HG02678 (cell line): ENCODE measurements around the gene N4BP2L2.
A peak's percentile ranks its signal among the peaks of the same experiment; 100 is the strongest.

ENCODE experiments used
- ATAC-seq: cut with Tn5 transposase; IDR thresholded peaks from one replicate; pipeline ENCODE4 v1.9.1; 2021; ENCODE audit warnings: mild to moderate bottlenecking, moderate library complexity; ENCODE audit not compliant: unreplicated experiment

N4BP2L2 gene

DNA sequence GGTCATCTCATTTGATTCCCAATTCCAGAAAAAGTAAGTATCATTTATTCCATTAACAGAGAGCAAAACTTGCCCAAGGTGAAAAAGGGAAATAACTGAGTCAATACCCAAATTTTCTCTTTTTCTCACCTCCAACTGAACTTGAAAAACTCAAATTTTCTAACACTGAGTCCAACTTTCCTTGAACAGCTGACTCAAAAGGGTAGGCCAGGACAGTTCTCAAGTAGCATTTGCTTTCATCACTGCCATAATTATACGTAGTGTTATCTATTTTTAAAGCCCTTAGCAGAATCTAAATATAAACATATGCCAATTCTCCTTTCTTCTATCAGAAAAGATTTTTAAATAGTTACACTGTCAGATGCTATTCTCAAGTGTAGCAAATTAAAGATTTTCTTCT, 3.5 kb downstream of the N4BP2L2 start:
- no peak for ATAC-seq

DNA sequence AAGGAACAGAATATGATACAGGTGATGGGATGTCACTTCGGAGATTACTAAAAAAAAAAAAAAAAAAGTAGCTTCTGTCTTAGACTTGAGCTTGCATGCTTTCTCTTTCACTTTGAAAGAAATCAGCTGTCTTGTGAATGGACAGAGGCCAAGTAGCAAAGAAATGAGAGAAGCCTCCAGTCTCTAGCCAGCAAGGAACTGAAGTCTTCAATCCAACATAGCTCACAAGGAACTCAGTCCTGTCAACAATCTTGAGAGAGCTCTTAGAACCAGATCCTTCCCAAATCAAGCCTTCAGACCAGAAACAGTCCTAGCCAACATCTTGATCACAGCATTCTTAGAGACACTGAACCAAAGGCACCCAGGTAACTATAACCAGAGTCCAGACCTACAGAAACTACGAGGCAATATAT, 7.7 kb downstream of the N4BP2L2 start:
- peak; percentile 84 for ATAC-seq

DNA sequence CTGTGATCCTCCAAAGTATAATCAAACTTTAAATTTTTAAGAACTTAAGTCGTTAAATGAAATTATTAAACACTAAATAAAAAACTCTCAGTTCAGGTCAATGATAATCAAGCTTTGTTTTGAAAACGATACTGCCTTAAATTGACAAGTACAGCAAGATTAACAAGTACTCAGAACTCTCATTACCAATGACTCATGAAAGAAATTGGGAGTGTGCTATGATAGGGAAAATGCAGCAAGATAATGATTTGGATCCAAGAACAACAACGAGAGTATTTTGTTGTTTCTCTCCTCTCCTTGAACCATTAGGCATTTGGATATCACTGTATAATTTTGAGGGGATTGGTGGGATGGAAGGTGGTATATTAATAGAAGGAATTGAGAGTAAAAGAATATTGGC, 10.2 kb downstream of the N4BP2L2 start:
- ATAC-seq = no peak

DNA sequence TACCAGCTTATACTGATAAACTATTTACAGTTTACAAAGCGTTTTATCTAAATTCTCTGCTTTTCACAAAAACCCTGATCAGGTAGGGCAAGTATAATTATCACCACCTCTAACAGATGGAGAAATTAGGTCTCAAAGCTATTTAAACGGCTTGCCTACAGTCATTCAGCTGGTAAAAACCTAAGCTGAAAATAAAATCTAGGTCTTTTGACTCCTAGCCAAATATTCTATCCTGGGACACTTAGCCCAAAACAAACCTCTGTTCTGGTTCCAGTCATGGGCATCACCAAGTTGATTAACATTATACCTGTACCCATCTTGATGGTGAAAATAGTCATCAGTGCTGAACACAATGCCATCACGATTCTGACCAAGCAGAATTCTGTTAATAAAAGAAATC, 11.4 kb downstream of the N4BP2L2 start:
- ATAC-seq = no peak

DNA sequence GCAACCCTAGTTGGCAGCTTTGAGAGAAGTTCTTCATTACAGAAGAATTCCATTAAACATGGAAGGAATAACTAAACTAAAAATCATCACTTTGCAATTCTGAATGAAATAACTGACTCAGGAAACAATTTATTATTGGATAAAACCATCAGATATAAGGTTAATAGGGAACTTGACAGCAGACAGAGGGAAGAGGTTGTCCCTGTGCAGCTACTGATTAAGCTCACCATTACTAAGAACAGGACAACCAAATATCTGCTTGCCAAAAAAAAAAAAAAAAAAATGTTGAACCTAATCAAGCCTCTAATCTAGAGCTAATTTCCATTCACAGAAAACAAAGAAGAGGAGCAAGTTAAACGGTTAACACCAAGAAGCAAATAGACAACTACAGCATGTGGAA, 12.8 kb downstream of the N4BP2L2 start:
- no peak for ATAC-seq

DNA sequence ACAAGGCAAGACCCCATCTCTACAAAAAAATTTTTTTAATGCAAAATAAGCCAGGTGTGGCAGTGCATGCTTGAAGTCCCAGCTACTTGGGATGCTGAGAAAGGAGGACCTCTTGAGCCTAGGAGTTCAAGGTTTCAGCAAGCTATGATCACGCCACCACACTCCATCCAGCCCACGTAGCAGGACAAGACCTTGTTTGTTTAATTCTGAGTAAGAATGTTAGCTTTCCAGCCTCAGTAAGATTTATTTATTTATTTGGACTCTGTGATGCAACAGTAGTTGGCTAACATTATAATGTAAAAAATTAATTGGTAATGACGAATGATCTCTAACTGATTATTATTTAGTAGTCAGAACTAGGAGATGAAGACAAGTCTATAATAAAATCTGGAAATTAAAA, 23.3 kb downstream of the N4BP2L2 start:
- ATAC-seq = no peak

DNA sequence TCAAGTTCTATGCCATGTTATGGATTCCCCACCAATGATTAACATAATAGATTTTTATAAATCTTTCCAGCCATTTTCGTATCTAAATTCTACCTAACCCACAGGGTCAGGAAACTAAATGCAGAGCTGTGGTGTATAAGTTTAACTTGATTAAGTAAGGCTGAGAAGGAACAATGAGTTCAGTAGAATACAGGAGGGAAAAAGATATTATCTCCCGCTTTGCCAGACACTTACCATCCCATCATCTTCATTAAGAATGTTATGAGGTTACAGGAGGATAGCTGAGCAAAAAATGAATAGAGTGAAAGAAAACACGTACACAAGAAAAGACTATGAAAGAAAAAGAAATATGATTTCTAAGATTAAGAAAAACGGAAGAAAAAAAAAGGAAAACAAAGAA, 27.1 kb downstream of the N4BP2L2 start:
- no peak for ATAC-seq

DNA sequence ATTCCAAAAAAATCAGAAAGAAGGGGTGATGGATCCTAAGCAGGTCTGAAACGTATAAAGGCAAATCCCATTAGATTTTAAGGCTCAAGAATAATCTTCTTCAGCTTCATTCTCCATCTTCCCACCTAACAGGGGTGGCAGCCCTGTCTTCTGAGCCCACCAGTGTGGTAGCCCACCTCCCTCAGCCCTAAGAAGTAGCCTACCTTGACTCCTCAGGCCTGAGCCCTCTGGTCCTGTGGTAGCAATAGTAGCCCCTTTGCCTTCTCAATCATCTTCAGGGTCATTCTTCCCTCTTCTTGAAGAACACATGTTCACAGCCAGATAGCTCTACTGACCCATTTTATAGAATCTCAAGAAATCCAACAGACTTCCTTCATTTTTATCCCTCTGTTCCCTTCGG, 33.7 kb downstream of the N4BP2L2 start:
- ATAC-seq = no peak

DNA sequence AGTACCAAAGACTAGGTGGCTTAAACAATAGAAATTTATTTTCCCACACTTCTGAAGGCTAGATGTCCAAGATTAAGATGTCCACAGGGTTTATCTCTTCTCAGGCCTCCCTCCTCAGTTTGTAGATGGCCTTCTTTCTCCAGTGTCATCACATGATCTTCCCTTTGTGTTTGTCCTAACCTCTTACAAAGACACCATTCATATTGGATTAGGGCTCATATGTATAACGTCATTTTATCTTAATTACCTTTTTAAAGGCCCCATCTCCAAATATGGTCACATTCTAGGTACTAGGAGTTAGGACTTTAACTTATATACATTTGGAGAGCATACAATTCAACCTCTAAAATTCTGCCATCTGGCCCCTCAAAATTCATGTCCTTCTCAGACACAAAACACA, 34.3 kb downstream of the N4BP2L2 start:
- ATAC-seq = no peak

DNA sequence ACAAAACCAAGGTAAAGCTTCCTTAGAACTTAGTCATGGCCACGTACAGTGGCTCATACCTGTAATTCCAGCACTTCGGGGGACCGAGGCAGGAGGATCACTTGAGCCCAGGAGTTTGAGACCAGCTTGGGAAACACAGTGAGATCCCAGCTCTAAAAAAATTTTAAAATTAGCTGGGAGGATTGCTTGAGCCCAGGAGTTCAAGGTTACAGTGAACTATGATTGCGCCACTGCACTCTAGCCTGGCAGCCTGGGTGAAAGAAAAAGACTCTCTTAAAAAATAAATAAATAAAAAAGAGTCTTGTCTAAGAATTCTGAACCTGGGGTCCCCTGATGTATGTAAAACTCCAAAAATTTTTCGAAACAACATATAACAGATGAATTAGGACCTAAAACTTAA, 34.9 kb downstream of the N4BP2L2 start:
- ATAC-seq = no peak

DNA sequence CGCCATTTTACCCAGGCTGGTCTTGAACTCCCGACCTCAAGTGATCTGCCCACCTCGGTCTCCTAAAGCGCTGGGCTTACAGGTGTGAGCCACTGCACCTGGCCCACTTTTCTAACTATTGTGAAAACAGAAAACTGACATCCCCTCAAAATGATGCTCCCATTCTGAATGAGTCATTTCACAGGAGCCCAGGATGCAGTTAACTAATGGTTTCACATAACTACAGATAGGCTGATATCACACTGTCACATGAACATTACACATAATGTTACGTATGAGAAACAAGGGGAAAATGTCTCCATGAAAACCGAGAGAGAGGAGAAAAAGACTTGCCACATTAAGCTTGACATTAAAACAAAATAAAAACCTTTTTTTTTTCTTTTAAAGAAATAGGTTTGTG, 37.5 kb downstream of the N4BP2L2 start:
- ATAC-seq = no peak

DNA sequence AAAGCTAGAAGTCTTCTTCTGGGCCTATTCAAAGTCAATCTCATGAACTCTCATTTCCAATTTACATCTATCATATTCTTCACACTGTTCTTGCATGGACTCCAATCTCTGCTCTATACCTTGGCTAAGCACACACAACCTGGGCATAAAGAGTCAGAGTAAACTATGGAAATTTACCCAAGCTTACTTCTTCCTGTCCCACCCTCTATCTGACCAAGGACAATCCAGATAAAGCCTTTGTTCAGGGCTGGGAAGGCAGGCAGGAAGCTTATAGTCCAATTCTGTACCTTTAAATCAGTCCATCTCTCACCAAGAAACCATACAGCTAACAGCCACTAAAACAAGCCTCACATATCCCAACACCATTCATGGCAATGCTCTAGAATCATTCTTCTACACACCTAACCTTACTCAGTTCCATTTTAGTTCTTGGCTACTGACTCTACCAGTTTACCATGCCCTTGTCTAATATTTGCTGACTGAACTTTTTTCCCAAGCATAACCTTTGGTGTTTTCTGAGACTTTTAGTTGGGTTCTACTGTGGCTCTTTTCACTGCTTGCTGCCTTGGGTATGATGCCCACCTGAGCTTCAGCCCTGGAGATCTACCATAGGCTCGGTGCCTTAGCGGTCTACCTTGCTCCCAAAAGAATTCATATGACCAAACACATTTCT, 38.9 kb downstream of the N4BP2L2 start:
- no peak for ATAC-seq

DNA sequence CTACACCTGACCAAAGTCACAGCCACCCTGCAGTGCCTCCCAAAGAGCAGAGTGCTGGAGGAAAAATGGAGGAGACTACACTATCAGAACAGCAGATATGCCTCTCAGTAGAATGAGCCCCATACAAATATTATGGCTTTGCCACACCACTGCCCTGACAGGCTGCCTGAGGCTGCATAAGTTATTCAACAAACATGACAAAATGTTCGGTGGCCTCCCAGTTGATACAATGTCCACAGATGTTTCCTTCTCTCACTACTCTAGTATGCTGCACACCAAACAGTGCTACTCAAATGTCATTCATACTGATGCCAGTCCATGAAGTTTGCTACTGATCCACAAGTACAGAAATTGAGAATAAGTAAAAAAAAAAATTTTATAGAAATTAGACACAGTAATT, 41.0 kb downstream of the N4BP2L2 start:
- ATAC-seq = no peak

DNA sequence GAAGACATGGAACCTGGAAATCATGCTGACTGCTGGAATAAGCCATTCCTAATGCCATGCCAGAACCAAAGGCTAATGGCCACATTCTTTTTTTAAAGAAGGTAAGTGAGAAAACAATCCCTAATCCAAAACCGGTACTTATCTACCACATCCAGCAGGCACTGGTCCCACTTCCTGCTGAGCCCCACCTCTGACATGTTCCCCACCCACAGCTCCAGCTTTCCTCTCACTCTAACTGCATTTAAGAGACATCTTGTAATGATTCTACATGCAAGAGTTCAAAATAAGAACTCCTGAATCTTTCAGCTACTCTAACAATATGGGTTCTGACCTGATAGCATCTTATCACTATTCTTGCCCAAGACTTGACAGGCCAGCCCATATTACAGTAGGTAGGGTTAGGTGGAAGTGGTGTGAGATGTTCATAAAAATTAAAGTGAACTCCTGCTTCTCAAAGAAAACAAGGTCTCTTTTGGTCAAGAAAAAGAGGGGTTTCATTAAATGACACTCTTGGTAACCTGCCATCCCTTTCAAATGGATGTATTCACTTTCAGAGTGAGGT, 41.9 kb downstream of the N4BP2L2 start:
- no peak for ATAC-seq

DNA sequence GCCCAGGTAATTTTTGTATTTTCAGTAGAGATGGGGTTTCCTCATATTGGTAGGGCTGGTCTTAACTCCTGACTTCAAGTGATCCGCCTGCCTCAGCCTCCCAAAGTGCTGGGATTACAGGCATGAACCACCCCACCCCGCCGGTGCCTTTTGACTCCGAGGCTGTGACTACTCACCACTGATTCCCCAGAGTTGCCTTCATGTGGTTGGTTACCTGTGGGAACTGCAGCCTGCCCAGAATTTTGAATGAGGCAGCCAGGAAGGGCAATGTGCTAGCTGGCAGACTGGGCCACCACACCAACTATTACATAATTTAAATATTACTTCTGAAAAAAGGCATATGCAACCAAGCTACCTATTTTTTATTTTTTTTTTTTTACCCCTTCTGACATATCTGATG, 42.8 kb downstream of the N4BP2L2 start:
- ATAC-seq = no peak

DNA sequence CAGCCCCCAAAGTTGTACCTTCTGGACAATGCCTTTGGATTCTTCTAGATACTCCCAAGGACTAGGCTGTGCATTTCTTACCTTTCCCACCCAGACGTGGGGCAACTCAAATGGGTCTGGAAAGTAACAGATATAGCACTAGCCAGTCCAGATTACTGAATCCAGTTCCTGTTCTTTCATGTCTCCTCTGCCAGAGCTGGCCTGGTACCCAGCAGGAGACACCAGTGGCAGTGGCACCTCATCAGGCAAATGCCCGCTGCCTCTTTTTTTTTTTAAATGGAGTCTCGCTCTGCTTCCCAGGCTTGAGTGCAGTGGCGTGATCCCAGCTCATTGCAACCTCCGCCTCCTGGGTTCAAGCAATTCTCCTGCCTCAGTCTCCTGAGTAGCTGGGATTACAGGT, 43.2 kb downstream of the N4BP2L2 start:
- ATAC-seq = no peak

DNA sequence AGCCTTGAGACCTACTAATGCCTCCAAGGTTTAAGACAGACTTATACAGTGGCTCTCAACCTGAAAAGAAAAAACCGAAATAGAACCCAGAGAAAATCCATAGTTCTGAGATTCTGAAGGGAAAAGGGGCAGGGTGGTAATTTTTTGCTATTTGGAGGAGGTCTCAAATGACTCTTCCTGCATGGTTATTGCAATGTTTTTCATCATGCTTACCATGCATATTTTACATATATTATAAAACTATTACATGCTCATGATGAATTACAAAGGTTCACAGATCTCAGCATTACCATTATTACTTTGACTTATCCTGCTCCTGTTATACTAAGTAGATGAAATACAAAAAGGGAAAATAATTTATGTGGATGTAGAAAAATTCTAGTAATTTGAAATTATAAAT, 47.6 kb downstream of the N4BP2L2 start:
- no peak for ATAC-seq

DNA sequence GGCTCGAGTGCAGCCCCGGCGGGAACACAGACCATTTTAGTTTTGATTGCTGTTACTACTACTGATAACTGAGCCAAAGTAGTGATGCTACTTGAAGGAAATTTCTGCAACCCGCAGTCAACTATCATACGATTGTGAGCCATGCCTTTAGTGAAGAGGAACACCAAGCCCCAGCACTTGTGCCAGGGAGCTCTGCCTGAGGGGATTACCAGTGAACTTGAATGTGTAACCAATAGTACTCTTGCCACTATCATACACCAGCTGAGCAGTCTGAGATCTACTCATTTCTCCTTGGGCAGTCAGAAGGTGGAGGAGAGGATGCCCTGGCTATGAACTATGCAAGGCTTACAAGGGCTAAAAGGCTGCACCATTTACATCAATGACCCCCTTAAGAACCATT, 61.7 kb downstream of the N4BP2L2 start:
- ATAC-seq = no peak

DNA sequence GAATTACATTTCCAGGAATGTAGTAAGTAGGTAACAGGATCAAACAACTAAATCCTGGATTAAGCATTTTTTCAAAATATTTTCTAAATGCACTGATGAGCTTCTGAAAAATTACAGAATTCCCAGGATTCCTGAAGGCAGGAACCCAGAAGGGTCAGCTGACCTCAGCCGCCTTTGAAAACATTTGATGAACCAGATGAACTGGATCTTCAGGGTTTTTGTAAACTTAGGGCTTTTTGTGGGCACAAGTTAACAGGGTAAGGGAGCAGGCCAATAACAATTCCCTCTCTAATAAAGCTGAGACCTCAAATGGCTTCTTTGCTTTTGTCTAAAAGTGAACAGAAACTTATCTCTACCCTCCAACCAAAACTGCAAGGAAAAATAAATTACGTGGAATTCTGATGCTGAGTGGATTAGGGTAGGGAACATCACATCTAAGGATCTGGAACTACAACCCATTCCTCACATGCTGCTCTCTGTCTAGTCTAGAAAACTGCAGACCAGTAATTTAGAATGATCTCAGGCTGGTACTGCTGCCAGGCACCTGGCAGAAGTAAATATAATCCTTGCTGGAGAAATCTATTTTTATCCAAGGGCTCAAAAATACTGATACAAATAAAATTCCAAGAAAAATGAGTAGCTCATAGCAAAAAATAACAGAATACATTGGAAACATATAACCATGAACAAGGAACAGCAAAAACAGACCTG, 62.4 kb downstream of the N4BP2L2 start:
- ATAC-seq = no peak

DNA sequence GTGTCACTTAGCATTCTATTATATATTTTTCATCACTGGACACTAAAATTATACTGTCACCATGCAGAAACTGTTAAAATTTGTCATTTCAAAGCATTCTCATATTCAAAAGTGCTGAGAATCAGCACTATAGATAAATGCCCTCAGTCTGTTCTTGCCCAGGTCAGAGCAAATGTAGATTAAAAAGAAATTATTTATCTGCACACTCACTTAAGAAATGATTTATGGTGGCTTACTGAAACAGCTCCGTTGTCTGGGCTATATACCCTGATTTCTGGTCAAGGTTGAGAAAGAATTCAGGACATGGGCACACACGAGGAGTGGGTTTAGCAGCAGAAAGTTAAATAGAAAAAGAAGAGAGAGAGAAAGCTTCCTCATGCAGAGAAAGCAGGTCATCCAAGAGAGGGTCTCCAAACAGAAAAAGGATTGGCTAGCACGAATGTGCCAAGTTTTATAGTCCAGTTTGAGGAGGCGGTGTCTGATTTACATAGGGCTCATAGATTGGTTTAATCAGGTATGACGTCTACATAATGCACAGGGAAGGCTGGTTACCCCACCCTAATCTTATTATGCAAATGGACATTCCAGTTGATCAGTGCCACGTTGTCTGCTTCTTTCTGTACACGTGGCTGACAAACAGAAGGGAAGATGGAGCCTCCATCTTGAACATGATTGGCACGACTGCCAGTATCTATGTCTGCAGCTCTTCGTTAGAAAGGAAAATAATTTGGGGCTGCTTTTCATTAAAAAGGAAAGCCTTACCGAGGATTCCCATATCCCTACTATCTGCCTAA, 63.4 kb downstream of the N4BP2L2 start:
- no peak for ATAC-seq

DNA sequence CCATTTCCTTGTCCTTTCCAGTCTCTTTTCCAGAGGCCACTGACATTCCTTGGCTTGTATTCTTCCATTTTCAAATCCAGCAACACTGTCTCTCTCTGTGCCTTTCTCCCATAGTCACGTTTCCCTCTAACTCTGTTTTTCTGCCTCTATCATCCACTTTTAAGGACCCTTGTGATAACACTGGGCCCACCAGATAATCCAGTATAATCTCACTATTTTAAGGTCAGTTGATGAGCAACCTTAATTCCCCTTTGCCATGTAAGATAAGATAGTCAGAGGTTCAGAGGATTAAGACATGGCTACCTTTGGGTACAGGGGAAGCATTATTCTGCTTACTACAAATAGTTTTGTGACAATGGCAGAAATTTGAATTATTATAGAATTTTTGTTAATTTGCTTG, 64.9 kb downstream of the N4BP2L2 start:
- no peak for ATAC-seq

DNA sequence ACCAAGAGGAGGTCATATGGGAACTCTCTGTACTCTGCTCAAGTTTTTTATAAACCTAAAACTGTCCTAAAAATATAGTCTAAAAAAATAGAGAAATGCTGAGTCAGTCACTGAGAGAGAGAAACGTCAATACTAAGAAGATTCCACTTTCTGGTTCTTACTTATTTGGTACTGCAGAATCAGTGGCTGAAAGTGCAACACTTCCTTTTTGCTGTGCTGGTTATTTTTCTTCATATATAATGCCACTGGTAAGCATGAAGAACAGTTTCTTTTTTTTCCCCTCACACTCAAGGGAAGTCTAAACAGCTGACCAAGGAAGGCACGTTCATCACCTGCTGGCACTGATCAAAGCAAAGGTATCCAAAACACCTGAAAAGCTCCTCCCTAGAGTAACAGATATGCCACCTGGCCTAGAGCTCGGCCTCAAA, 66.4 kb downstream of the N4BP2L2 start:
- ATAC-seq = peak; percentile 87
